Prostate gland (tissue), 2 donors: ENCODE data around the gene TTC33.

ENCODE experiments used
- CTCF ChIP-seq, 4 experiments: fragments of 200-600 bp in 2 of 4; fragments of 450-650 bp in 2 of 4; sonication (generic) in 2 of 4; IDR thresholded peaks; 1 replicate in 3 of 4; 2 replicates in 1 of 4; pipeline ENCODE4 v1.5.1; 2016 to 2019; ENCODE audit warnings: antibody characterized with exemption in 4 of 4, mild to moderate bottlenecking in 2 of 4, moderate library complexity in 2 of 4
- POLR2A ChIP-seq: fragments of 450-650 bp; IDR thresholded peaks from one replicate; pipeline ENCODE4 v1.6.1; 2016; ENCODE audit warnings: antibody characterized with exemption, mild to moderate bottlenecking
- POLR2AphosphoS5 ChIP-seq: sonication (generic); formaldehyde crosslinking; IDR thresholded peaks from one replicate; pipeline ENCODE4 v1.6.1; 2017; ENCODE audit warnings: antibody characterized with exemption

GRCh38 chr5:40518485-40518917 lies 237.3 kb downstream of the TTC33 start:
- TF ChIP-seq POLR2A (no peak), CTCF (IDR thresholded peaks at IDR 0.05) (no peak), POLR2AphosphoS5 (no peak)
